ENCODE measurements around the gene ZFAND2B.

The ZFAND2B gene

GRCh38 chr2:219175486-219175885, 31.1 kb upstream of the ZFAND2B start:
- no peak for TF ChIP-seq CTCF (IDR thresholded peaks at IDR 0.05; ENCODE audit: low read depth, low read length)
- peak overlapping the region in 1 of 2 donors; percentile 88 for H3K4me3 ChIP-seq (replicated peaks in 1 of 2; ENCODE audit: low read depth in 2 of 2, low read length in 2 of 2)
- no peak for DNase-seq (ENCODE audit: low read depth in 2 of 2)

- DNase-seq (ENCODE audit: low read depth in 2 of 2): peak; percentile 26 to 41
- no peak for TF ChIP-seq CTCF (IDR thresholded peaks at IDR 0.05; ENCODE audit: low read depth, low read length)
- H3K4me3 ChIP-seq (replicated peaks in 1 of 2; ENCODE audit: low read depth in 2 of 2, low read length in 2 of 2): peak overlapping the region; percentile 80 to 88
Observed at GRCh38 chr2:219175928-219176817, 30.4 kb upstream of the ZFAND2B start.

GRCh38 chr2:219176818-219177551, 29.6 kb upstream of the ZFAND2B start, which contains the start of gene CNPPD1:
Gene CNPPD1, minus strand, starts transcription at chr2:219176925. Its CDS starts 97 bp downstream, at chr2:219176828.
- peak within 1 kb of the TSS; percentile 80 to 88 for H3K4me3 ChIP-seq (replicated peaks in 1 of 2; ENCODE audit: low read depth in 2 of 2, low read length in 2 of 2)
- TF ChIP-seq CTCF (IDR thresholded peaks at IDR 0.05; ENCODE audit: low read depth, low read length): no peak
- DNase-seq (ENCODE audit: low read depth in 2 of 2): peak; percentile 74 to 87

- TF ChIP-seq CTCF (IDR thresholded peaks at IDR 0.05; ENCODE audit: low read depth, low read length): no peak
- H3K4me3 ChIP-seq (replicated peaks in 1 of 2; ENCODE audit: low read depth in 2 of 2, low read length in 2 of 2): peak within 1 kb of the TSS; percentile 80 to 88
- peak; percentile 94 to 95 for DNase-seq (ENCODE audit: low read depth in 2 of 2)
Observed at GRCh38 chr2:219177552-219178376, 28.8 kb upstream of the ZFAND2B start, which contains the start of gene RETREG2. Gene RETREG2, plus strand, starts transcription at chr2:219178275. Its CDS starts 78 bp downstream, at chr2:219178353.

- DNase-seq (ENCODE audit: low read depth in 2 of 2): peak; percentile 32 to 36
Observed at GRCh38 chr2:219178377-219179175, 28.0 kb upstream of the ZFAND2B start.

More at GRCh38 chr2:219178377-219179175, 28.0 kb upstream of the ZFAND2B start:
- no peak for TF ChIP-seq CTCF (IDR thresholded peaks at IDR 0.05; ENCODE audit: low read depth, low read length)
- peak overlapping the region; percentile 75 to 88 for H3K4me3 ChIP-seq (replicated peaks in 1 of 2; ENCODE audit: low read depth in 2 of 2, low read length in 2 of 2)
